Bronchial epithelial cell (primary cell): ENCODE measurements around the gene CCDC87. TPM values are rescaled to one million over a fixed set of nuclear protein-coding genes. Genes with fewer than 3 reads are reported as not detected.

Source experiments
- DNase-seq: peaks from one replicate; pipeline ENCODE4 v3.0.0-alpha.2; 2010; ENCODE audit warnings: low read depth
- FAIRE-seq: peaks from 2 replicates; lab custom pipeline; 2011; peaks lifted over from hg19 to GRCh38; lab: Jason Lieb, UNC
- H3K27me3 ChIP-seq: 2 replicates; pipeline ENCODE4 v1.5.1; 2011; ENCODE audit warnings: low read length; ENCODE audit not compliant: control insufficient read depth, insufficient read depth
- H3K36me3 ChIP-seq: 2 replicates; pipeline ENCODE4 v1.5.1; 2011; ENCODE audit warnings: low read length; ENCODE audit not compliant: control insufficient read depth, insufficient read depth
- H3K4me3 ChIP-seq: 2 replicates; pipeline ENCODE4 v1.5.1; 2011; ENCODE audit warnings: mild to moderate bottlenecking, low read depth, low read length, control low read depth
- CTCF ChIP-seq: IDR thresholded peaks from 2 replicates; pipeline ENCODE4 v1.5.1; 2011; ENCODE audit warnings: mild to moderate bottlenecking, moderate library complexity, low read length, control low read depth, inconsistent platforms; ENCODE audit not compliant: insufficient read depth, severe bottlenecking
- total RNA-seq: library from RNA; depleted of rRNA; stranded (reverse); fragments of >200 nt; gene quantifications from 2 replicates; pipeline ENCODE4 v1.2.1, GENCODE V29; 2014

The CCDC87 gene
- total RNA-seq, 1 donor from 2014 or later = under 0.01 TPM

- no peak for TF ChIP-seq CTCF
- FAIRE-seq = no peak
- DNase-seq = no peak
- H3K4me3 ChIP-seq = no peak overlapping the region
- no peaks in the 10 kb centered on the region for H3K36me3 ChIP-seq
- peaks cover 1% of the 10 kb centered on the region for H3K27me3 ChIP-seq
Observed at GRCh38 chr11:66557733-66558326, 35.0 kb downstream of the CCDC87 start.

DNA sequence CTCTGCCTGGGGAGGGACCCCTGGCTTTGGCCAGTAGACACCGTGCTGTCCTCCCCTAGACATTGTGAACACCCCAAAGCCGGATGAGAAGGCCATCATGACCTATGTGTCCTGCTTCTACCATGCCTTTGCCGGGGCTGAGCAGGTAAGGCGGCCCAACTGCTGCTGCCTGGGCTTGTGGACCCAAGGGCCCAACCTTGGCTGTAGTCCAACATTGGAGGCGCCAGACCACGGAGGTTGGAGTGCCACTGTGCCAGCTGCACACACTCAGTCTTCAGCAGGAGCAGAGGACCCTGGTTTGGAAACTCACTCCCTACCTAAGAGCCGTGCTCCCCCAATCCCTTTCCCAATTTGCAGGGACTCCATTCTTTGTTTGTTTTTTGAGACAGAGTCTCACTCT lies 36.8 kb downstream of the CCDC87 start:
- Histone ChIP-seq H3K27me3 (peaks cover 1% of the 10 kb centered on the region), H3K36me3 (no peaks in the 10 kb centered on the region)
- no peak for FAIRE-seq

DNA sequence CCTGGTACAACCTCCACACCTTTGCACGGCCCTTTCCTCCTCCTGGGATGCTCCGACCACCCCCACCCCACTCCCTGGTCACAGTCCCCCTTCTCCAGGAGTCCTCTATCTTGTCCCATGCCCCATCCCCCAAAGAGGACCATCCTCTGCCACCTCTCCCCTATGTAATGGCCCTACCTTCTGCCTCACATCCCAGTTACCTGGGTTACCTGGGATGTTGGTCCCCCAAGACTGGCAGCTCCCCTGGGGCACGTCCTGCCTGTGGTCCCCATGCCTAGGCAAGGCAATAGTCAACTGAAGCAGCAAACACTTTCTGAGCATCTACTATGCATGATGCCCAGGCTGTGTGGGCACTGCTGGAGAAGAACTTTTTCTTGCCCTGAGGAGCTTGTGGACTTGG lies 37.4 kb downstream of the CCDC87 start:
- H3K4me3 ChIP-seq = no peak overlapping the region
- FAIRE-seq (no peak), DNase-seq (no peak)
- peaks cover 1% of the 10 kb centered on the region for H3K27me3 ChIP-seq
- no peak for TF ChIP-seq CTCF
- no peaks in the 10 kb centered on the region for H3K36me3 ChIP-seq

More for the DNA sequence above, 36.8 kb downstream of the CCDC87 start:
- DNase-seq = no peak
- no peak for TF ChIP-seq CTCF
- no peak overlapping the region for H3K4me3 ChIP-seq

DNA sequence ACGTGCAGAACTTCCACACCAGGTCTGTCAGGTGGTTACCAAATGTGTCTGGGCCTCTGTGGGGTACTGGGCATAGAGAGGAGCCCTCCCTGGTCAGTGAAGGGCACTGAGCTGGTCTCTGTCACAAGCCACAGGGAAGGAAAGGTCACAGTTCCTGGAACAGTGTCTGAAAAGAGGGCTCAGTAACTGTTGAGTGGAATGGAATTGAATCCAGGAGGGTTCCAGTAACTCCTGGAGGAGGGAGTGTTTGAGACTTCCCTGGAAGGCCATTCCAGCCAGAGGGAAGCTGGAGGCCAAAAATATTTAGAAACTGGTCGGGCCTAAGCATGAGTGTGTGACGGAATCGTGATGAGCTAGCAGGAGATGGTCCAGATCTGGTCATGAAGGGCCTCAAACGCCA lies 38.3 kb downstream of the CCDC87 start:
- DNase-seq = no peak
- H3K27me3 ChIP-seq = peaks cover 3% of the 10 kb centered on the region
- FAIRE-seq = no peak
- no peak for TF ChIP-seq CTCF
- no peaks in the 10 kb centered on the region for H3K36me3 ChIP-seq
- H3K4me3 ChIP-seq = no peak overlapping the region

- Histone ChIP-seq H3K4me3 (no peak overlapping the region), H3K36me3 (no peaks in the 10 kb centered on the region), H3K27me3 (peaks cover 5% of the 10 kb centered on the region)
- no peak for FAIRE-seq
- no peak for DNase-seq
- no peak for TF ChIP-seq CTCF
Observed at GRCh38 chr11:66550887-66551286, 42.0 kb downstream of the CCDC87 start.

DNA sequence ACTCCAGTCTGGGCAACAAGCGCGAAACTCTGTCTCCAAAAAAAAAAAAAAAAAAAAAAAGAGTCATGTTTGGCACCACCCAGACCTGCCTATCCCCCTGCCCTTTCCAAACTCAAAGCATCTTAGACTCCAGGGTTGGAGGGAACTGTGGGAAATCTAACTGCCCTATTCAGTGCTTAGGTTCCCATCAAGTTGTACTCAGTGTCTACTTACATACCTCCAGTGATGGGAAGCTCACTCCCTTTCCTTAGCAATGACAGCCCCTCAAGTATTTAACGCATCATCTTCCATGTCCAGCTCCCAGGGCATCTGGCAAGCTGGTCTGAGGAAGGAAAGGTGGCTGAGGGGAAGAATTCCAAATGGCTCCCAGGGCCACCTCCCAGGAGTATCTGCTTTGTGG lies 43.2 kb downstream of the CCDC87 start:
- DNase-seq = no peak
- no peak overlapping the region for H3K4me3 ChIP-seq
- no peak for FAIRE-seq
- no peak for TF ChIP-seq CTCF
- peaks cover 5% of the 10 kb centered on the region for H3K27me3 ChIP-seq
- no peaks in the 10 kb centered on the region for H3K36me3 ChIP-seq
